ENCODE results near the gene NACC2.

The NACC2 gene

GRCh38 chr9:136128436-136128835, 33.3 kb upstream of the NACC2 start:
- DNase-seq (ENCODE audit: low read depth): no peak

GRCh38 chr9:136127313-136127712, 32.2 kb upstream of the NACC2 start:
- DNase-seq (ENCODE audit: low read depth): no peak

- DNase-seq (ENCODE audit: low read depth): no peak
These were observed 30.0 kb upstream of the NACC2 start for GRCh38 chr9:136124976-136125692.

GRCh38 chr9:136122425-136123383, 27.6 kb upstream of the NACC2 start:
- no peak for DNase-seq (ENCODE audit: low read depth)

GRCh38 chr9:136121801-136122200, 26.7 kb upstream of the NACC2 start:
- DNase-seq (ENCODE audit: low read depth): no peak

GRCh38 chr9:136120438-136120844, 25.4 kb upstream of the NACC2 start:
- DNase-seq (ENCODE audit: low read depth): no peak

- no peak for DNase-seq (ENCODE audit: low read depth)
These were observed 24.8 kb upstream of the NACC2 start for GRCh38 chr9:136119883-136120393.

- no peak for DNase-seq (ENCODE audit: low read depth)
These were observed 24.2 kb upstream of the NACC2 start for GRCh38 chr9:136119061-136119882.

- peak; percentile 88 for DNase-seq (ENCODE audit: low read depth)
These were observed 23.4 kb upstream of the NACC2 start, which contains the start of gene TMEM250 for GRCh38 chr9:136118320-136119060. Gene TMEM250, minus strand, starts transcription at chr9:136118875. Its CDS starts 1,975 bp downstream, at chr9:136116900.

GRCh38 chr9:136117916-136118319, 22.8 kb upstream of the NACC2 start:
- no peak for DNase-seq (ENCODE audit: low read depth)

- no peak for DNase-seq (ENCODE audit: low read depth)
These were observed 22.3 kb upstream of the NACC2 start for GRCh38 chr9:136117291-136117915.

- no peak for DNase-seq (ENCODE audit: low read depth)
These were observed 21.4 kb upstream of the NACC2 start for GRCh38 chr9:136116360-136117098.

- no peak for DNase-seq (ENCODE audit: low read depth)
These were observed 20.7 kb upstream of the NACC2 start for GRCh38 chr9:136115641-136116359.

- DNase-seq (ENCODE audit: low read depth): no peak
These were observed 20.1 kb upstream of the NACC2 start for GRCh38 chr9:136115206-136115605.

GRCh38 chr9:136114610-136115009, 19.5 kb upstream of the NACC2 start:
- no peak for DNase-seq (ENCODE audit: low read depth)

- no peak for DNase-seq (ENCODE audit: low read depth)
These were observed 17.5 kb upstream of the NACC2 start for GRCh38 chr9:136112541-136112940.

- DNase-seq (ENCODE audit: low read depth): no peak
These were observed 16.8 kb upstream of the NACC2 start for GRCh38 chr9:136111910-136112309.

- DNase-seq (ENCODE audit: low read depth): no peak
These were observed 16.1 kb upstream of the NACC2 start for GRCh38 chr9:136111190-136111589.

All from stromal cell of bone marrow (primary cell).